GM19351 (cell line): Measurements from ENCODE around the gene RPGRIP1L.

Source experiments
- ATAC-seq: cut with Tn5 transposase; IDR thresholded peaks from one replicate; pipeline ENCODE4 v1.9.1; 2021; ENCODE audit warnings: mild to moderate bottlenecking, moderate library complexity; ENCODE audit not compliant: unreplicated experiment

The RPGRIP1L gene

DNA sequence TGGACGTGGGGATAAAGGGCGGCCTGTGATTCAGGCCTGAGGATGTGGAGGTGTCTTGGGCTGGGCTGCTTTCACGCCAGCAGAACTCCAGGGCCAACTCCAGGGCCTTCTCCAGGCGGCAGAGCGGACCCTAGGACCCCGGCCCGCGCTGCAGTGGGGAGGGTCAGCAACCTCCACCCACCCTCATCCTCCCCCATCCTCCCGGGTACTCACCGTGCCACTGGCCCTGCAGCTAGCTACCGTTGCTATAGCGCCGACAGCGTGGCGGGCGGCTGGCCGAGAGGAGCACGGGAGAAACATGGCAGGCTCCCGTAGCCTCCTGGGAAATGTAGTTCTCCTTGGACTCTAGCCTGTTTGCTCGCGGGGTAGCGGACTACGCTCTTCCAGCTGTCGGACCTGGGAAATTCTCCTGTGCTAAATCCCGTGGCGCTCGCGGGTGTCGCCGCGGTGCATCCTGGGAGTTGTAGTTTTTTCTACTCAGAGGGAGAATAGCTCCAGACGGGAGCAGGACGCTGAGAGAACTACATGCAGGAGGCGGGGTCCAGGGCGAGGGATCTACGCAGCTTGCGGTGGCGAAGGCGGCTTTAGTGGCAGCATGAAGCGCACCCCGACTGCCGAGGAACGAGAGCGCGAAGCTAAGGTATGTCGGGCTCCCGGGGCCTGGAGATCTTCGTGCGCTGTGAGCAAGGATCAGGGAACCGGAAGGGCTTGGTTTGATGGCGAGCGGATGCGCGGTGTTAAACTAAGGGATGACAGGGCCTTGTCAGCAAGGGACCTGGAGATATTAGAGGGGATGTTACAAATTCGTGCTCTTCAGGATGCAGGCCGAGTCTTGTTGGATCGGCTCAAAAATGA, at the start of gene RPGRIP1L, which contains the start of gene FTO:
RPGRIP1L (minus strand) TSS at position 270 of the 855 bp plus-strand sequence. CDS start 3,136 bp downstream, outside the sequence.
FTO (plus strand) TSS at position 567 of the 855 bp plus-strand sequence.
- peak; percentile 97 for ATAC-seq

GRCh38 chr16:53753431-53753830, 49.8 kb upstream of the RPGRIP1L start:
- ATAC-seq: no peak

- ATAC-seq: no peak
Observed at GRCh38 chr16:53752560-53752959, 48.9 kb upstream of the RPGRIP1L start.

DNA sequence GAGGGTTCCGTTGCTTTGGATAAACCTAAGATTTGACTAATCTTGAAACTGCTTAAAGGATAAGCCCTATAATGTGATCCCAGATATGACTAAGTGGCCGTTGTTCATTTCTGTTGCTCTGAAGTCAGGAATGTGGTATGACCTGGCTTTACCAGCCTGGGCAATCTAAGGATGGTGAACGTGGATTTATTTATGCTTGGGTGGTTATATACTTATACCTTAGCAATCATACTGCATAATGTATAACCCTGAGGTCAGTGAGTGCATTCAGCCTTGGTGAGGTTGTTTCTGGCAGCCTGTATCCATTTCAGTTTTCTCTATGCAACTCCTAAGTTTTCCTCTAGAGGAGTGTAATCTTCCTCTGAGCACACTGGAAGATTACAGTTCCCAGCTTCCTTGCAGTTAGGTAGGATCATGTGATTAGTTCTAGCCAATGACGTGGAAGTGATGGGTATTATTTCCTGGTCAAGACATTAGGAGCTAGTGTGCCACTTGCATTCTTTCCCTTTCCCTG, 42.2 kb upstream of the RPGRIP1L start:
- ATAC-seq: no peak

- no peak for ATAC-seq
Observed at GRCh38 chr16:53745086-53745485, 41.4 kb upstream of the RPGRIP1L start.

DNA sequence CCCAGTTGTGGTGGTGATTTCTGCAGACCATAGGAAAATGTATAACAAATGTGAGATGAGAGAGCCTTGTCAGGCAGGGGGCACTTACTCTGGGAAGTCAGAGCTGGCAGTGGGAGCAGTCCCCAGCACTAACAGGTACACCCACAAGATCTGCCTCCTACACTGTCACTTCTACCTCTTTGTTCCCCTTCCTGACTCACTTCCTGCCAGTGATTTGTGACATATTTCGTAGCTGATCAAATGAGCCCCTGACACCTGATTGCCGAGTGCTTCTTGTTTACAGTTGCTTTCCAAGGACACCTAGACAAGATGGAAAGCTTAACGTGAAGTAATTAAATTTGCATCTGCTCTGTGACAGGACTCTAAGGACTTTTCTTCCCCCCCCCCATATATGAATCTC, 40.8 kb upstream of the RPGRIP1L start:
- ATAC-seq: peak; percentile 54

DNA sequence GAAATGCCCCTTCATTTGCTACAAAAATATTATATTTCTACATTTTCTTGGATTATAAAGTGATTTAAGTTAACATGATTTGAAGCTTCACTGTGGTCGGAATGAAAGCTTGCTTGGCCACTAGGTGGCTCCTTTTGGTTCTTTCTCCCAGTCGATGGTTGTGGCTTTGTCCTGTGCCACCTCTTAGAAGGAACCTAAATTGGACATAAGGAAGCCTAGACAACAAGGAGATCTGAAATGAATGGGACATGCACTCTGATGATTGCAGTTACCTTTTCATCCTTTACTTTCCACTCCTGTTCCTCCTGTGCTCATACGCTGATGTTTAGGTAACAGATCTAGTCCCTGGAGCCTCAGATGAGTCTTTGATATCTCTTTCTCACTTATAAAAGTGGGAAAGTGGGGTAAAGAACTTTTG, 39.5 kb upstream of the RPGRIP1L start:
- no peak for ATAC-seq

- ATAC-seq: no peak
Observed at GRCh38 chr16:53741546-53741945, 37.9 kb upstream of the RPGRIP1L start.

- no peak for ATAC-seq
Observed at GRCh38 chr16:53740933-53741531, 37.4 kb upstream of the RPGRIP1L start.

DNA sequence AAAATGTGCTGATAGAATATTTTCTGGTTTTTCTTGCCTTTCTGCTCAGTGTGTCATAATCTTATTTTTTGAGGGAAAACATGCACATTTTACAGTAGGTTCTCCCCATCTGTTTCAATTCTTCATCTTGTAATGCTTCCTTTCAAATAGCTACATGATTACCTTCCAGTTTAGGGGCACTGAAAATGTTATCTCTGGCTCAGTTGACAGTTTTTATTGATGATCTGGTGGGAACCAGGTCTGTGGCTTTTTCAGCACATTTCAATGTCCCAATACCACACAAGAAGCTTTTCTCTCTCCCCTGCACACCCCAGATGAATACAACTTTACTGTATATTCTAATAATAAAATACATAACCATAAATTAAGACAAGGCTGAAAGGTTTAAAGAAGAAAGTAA, 36.8 kb upstream of the RPGRIP1L start:
- ATAC-seq: no peak

GRCh38 chr16:53737552-53737951, 33.9 kb upstream of the RPGRIP1L start:
- no peak for ATAC-seq

DNA sequence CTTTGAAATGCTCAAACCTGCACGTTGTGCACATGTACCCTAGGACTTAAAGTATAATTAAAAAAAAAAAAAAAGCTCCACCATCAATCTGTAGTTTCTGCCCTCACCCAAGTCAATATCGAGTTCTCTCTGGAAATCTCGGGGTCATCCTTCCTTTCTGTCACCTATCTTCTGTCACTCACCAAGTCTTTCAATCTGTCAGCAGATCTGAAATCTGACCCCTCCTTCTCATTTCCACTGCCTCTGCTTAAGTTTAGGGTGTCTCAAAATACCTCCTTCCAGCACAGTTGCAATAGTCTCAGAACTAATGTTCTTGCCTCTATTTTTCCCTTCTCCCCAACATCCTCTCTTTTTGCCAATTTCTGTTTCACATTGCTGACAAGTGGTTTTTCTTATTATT, 32.6 kb upstream of the RPGRIP1L start:
- ATAC-seq: no peak

DNA sequence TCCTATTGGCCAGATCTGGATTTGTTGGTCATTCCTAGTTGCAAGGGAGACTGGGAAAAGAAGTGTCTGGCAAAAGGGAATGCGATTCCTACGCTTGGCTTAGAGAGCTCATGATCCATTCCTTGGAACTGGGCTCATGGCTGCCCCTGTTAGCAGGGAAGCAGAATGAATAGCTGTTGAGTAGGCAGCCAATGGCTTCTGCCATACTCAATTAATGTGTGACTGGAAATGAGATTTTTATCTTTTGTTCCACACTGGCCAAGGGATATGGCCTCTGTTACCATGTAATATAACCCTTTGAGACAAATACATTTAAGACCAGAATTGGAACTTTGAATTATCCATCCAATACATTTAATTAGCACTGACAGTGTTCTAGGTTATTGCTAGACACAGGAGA, 31.2 kb upstream of the RPGRIP1L start:
- no peak for ATAC-seq

GRCh38 chr16:53732296-53732929, 28.8 kb upstream of the RPGRIP1L start:
- ATAC-seq: no peak

DNA sequence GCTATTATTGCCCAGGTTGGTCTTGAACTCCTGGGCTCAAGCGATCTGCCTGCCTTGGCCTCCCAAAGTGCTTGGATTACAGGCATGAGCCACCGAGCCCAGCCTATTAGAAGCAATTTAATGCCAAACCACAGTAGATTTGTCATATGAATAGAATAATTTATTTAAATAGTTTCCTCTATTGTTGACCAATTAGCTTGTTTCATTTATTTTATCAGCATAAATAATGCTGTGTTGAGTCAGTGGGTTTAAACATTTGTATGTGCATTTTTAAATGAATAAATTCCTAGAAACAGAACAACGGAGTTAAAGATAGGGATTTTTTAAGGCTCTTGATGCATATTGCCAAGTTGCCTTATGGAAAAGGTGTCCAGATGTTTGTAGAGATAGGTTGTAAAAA, 27.0 kb upstream of the RPGRIP1L start:
- no peak for ATAC-seq

- ATAC-seq: no peak
Observed at GRCh38 chr16:53726625-53727024, 23.0 kb upstream of the RPGRIP1L start.

- ATAC-seq: no peak
Observed at GRCh38 chr16:53721017-53721416, 17.4 kb upstream of the RPGRIP1L start.

DNA sequence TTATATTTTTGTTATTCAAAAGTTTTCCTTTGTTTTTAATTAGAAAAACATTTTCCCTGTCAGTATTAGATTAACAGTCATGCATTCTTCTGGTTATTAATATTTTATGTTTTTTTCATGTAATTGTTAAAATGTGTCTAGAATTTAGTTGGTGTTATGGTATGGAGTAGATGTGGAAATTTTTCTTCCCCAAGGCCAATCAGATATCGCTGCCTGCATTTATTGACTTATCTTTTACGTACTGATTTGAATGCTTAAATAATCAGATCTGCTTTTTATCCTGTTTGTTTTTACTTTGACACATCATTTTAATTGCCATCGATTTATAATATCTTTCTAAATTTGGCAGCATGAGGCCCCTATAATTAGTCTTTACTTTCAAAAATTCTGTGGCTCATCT, 13.9 kb upstream of the RPGRIP1L start:
- no peak for ATAC-seq

- no peak for ATAC-seq
Observed at GRCh38 chr16:53715023-53715384, 11.3 kb upstream of the RPGRIP1L start.

DNA sequence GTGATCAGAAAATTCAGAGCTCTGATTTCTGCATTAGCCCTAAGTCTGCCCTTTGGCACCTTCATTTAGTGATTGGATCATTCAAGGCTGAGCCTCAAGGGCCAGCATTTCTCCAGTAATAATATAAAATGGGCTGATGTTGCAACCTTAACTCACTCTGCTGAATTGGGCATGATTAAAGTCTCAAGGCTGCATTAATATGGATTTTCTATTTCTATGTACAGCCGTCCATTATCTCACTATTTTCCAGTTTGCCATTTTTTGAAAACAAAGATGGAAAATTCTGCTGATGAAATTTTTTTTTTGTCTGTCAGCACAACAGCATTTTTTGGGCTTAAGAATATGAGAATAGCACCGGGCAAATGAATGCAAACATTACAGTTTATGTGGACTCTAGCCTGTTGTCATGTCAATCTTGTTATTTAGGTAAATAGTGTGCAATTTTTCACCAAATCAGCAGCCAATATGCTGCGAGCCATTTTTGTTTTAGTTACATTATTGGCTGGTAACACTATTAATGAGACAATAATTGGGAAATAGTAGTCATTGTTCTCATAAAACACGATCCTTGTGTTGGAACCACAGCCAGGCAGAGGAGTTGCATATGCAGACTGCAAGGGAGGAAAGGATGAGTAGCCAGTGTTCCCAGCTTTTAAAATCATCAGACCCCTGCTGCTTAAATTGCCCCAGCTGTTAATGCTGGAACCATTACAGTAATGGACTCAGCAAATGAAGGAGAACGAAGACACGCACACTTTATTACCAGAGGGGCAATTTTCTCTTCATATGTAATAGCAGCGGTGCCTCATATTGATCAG, 10.8 kb upstream of the RPGRIP1L start:
- no peak for ATAC-seq
